IPS DF 4.7 (cell line): ENCODE results near the gene POMT1.

Experiments
- DNase-seq: peaks from one replicate; pipeline ENCODE4 v3.0.0-alpha.2; 2013; ENCODE audit warnings: low spot score; ENCODE audit errors: extremely low read depth

Gene POMT1

GRCh38 chr9:131476777-131477345 lies 25.9 kb upstream of the POMT1 start:
- DNase-seq: no peak

- no peak for DNase-seq
Observed at GRCh38 chr9:131477367-131477766, 25.4 kb upstream of the POMT1 start.

GRCh38 chr9:131477816-131478419 lies 24.8 kb upstream of the POMT1 start:
- no peak for DNase-seq

- peak; percentile 22 for DNase-seq
Observed at GRCh38 chr9:131478421-131478868, 24.3 kb upstream of the POMT1 start.

GRCh38 chr9:131478911-131479310 lies 23.8 kb upstream of the POMT1 start:
- no peak for DNase-seq

GRCh38 chr9:131480258-131480657 lies 22.5 kb upstream of the POMT1 start:
- no peak for DNase-seq

- no peak for DNase-seq
Observed at GRCh38 chr9:131481441-131482342, 21.0 kb upstream of the POMT1 start.

- no peak for DNase-seq
Observed at GRCh38 chr9:131482343-131483006, 20.2 kb upstream of the POMT1 start.

GRCh38 chr9:131483319-131484050 lies 19.2 kb upstream of the POMT1 start:
- DNase-seq: no peak

- DNase-seq: no peak
Observed at GRCh38 chr9:131484051-131484445, 18.7 kb upstream of the POMT1 start.

- DNase-seq: no peak
Observed at GRCh38 chr9:131484560-131485185, 18.0 kb upstream of the POMT1 start.

- DNase-seq: no peak
Observed at GRCh38 chr9:131485206-131485605, 17.5 kb upstream of the POMT1 start.

- DNase-seq: no peak
Observed at GRCh38 chr9:131485728-131486422, 16.8 kb upstream of the POMT1 start.

GRCh38 chr9:131487001-131487400 lies 15.7 kb upstream of the POMT1 start:
- DNase-seq: no peak

- DNase-seq: no peak
Observed at GRCh38 chr9:131487621-131488031, 15.1 kb upstream of the POMT1 start.

- DNase-seq: no peak
Observed at GRCh38 chr9:131490514-131490913, 12.2 kb upstream of the POMT1 start.

GRCh38 chr9:131491001-131491710 lies 11.6 kb upstream of the POMT1 start:
- DNase-seq: no peak

GRCh38 chr9:131492070-131492469 lies 10.6 kb upstream of the POMT1 start:
- no peak for DNase-seq

- DNase-seq: no peak
Observed at GRCh38 chr9:131494296-131494870, 8.3 kb upstream of the POMT1 start.
